Measurements from ENCODE around the gene CETN1. TPM values are rescaled to one million over a fixed set of nuclear protein-coding genes. Genes with fewer than 3 reads are reported as not detected.

The CETN1 gene
- total and polyA plus RNA-seq, 4 donors, result not detected

GRCh38 chr18:621291-622043 lies 41.3 kb downstream of the CETN1 start:
- TF ChIP-seq CTCF (IDR thresholded peaks at IDR 0.05; ENCODE audit: control extremely low read depth, extremely low read depth), result no peak
- 65 to 75% methylated on average over 7 of the region's 7 CpGs for WGBS, 2 donors
- Histone ChIP-seq H3K4me3 (no peak overlapping the region), H3K27ac (ENCODE audit: low read depth in 1 of 2, low read length in 1 of 2) (no peak overlapping the region), H3K9me3 (ENCODE audit: control insufficient read depth in 4 of 4, insufficient read depth in 3 of 4, low read length in 3 of 4) (no peaks in the 10 kb centered on the region), H3K36me3 (ENCODE audit: control insufficient read depth in 4 of 4, insufficient read depth in 4 of 4, low read length in 4 of 4) (no peaks in the 10 kb centered on the region), H3K9ac (ENCODE audit: insufficient read depth in 1 of 2, low read length in 2 of 2) (no peak overlapping the region), H3K27me3 (ENCODE audit: control insufficient read depth in 3 of 3, insufficient read depth in 3 of 3, low read length in 2 of 3) (no peaks in the 10 kb centered on the region), H3K4me1 (ENCODE audit: control insufficient read depth in 5 of 5, insufficient read depth in 5 of 5, low read length in 5 of 5) (peaks cover 0 to 47% (median 16%) of the 10 kb centered on the region in 5 donors)
- no peak for ATAC-seq (ENCODE audit: insufficient read depth, low FRiP score)
- peak; percentile 87 to 96 (median 95) for DNase-seq

GRCh38 chr18:622289-622688 lies 42.1 kb downstream of the CETN1 start:
- Histone ChIP-seq H3K36me3 (ENCODE audit: control insufficient read depth in 4 of 4, insufficient read depth in 4 of 4, low read length in 4 of 4) (no peaks in the 10 kb centered on the region), H3K9me3 (ENCODE audit: control insufficient read depth in 4 of 4, insufficient read depth in 3 of 4, low read length in 3 of 4) (no peaks in the 10 kb centered on the region), H3K4me3 (no peak overlapping the region), H3K27me3 (ENCODE audit: control insufficient read depth in 3 of 3, insufficient read depth in 3 of 3, low read length in 2 of 3) (no peaks in the 10 kb centered on the region), H3K27ac (ENCODE audit: low read depth in 1 of 2, low read length in 1 of 2) (no peak overlapping the region), H3K4me1 (ENCODE audit: control insufficient read depth in 5 of 5, insufficient read depth in 5 of 5, low read length in 5 of 5) (peaks cover 0 to 48% (median 16%) of the 10 kb centered on the region in 5 donors), H3K9ac (ENCODE audit: insufficient read depth in 1 of 2, low read length in 2 of 2) (no peak overlapping the region)
- no peak for TF ChIP-seq CTCF (IDR thresholded peaks at IDR 0.05; ENCODE audit: control extremely low read depth, extremely low read depth)
- 58 to 82% methylated on average over 6 of the region's 6 CpGs for WGBS, 2 donors
- DNase-seq (peak in 1 of 3 donors; percentile 47), ATAC-seq (ENCODE audit: insufficient read depth, low FRiP score) (no peak)

- Histone ChIP-seq H3K27me3 (ENCODE audit: control insufficient read depth in 3 of 3, insufficient read depth in 3 of 3, low read length in 2 of 3) (no peaks in the 10 kb centered on the region), H3K36me3 (ENCODE audit: control insufficient read depth in 4 of 4, insufficient read depth in 4 of 4, low read length in 4 of 4) (no peaks in the 10 kb centered on the region), H3K9me3 (ENCODE audit: control insufficient read depth in 4 of 4, insufficient read depth in 3 of 4, low read length in 3 of 4) (no peaks in the 10 kb centered on the region), H3K27ac (ENCODE audit: low read depth in 1 of 2, low read length in 1 of 2) (no peak overlapping the region), H3K4me3 (no peak overlapping the region), H3K9ac (ENCODE audit: insufficient read depth in 1 of 2, low read length in 2 of 2) (no peak overlapping the region), H3K4me1 (ENCODE audit: control insufficient read depth in 5 of 5, insufficient read depth in 5 of 5, low read length in 5 of 5) (peaks cover 0 to 38% (median 7%) of the 10 kb centered on the region in 5 donors)
- ATAC-seq (ENCODE audit: insufficient read depth, low FRiP score) (peak; percentile 56), DNase-seq (peak; percentile 71 to 84 (median 77))
- peak; percentile 39 for TF ChIP-seq CTCF (IDR thresholded peaks at IDR 0.05; ENCODE audit: control extremely low read depth, extremely low read depth)
- 61% methylated on average over 11 of the region's 11 CpGs for WGBS, 2 donors
Measured at GRCh38 chr18:623761-624620, 43.8 kb downstream of the CETN1 start.
